SK-N-SH (cell line): ENCODE measurements around the gene SLC36A3. TPM values are rescaled to one million over a fixed set of nuclear protein-coding genes. Genes with fewer than 3 reads are reported as not detected.

Experiments
- CTCF ChIA-PET: fragments of 300-600, 350-600 bp; formaldehyde crosslinking; extraction: SDS; loops from one replicate; lab custom pipeline; 2021; lab: Yijun Ruan, JAX
- POLR2A ChIA-PET: fragments of 350-600 bp; sonication (Branson Sonifier 250); formaldehyde crosslinking; extraction: SDS; loops from one replicate; lab custom pipeline; 2020; ENCODE audit warnings: antibody characterized with exemption, inconsistent platforms; lab: Yijun Ruan, JAX
- DNase-seq: peaks from one replicate; pipeline ENCODE4 v3.0.0; 2012
- H2AFZ ChIP-seq: fragments of 200-600 bp; sonication (generic); 2 replicates; pipeline ENCODE4 v1.8.1; 2016; ENCODE audit warnings: antibody characterized with exemption, mild to moderate bottlenecking, low read depth
- H3F3A ChIP-seq: fragments of 200-600 bp; sonication (generic); replicated peaks from 2 replicates; pipeline ENCODE3; 2016; ENCODE audit warnings: antibody characterized with exemption, mild to moderate bottlenecking; ENCODE audit not compliant: insufficient read depth
- H3K27ac ChIP-seq, 2 experiments: fragments of 200-500 bp in 1 of 2; fragments of 200-600 bp in 1 of 2; sonication (Bioruptor generic) in 1 of 2; sonication (generic), shearing (Covaris generic) in 1 of 2; 2 replicates each; pipeline versions ENCODE4 v1.5.1 to v1.6.1; 2014 to 2016; ENCODE audit warnings: low read depth in 2 of 2, inconsistent platforms in 1 of 2, low read length in 1 of 2, mild to moderate bottlenecking in 1 of 2, mixed read lengths in 1 of 2
- H3K27me3 ChIP-seq: fragments of 200-600 bp; sonication (generic), shearing (Covaris generic); 2 replicates; pipeline ENCODE4 v1.6.1; 2016; ENCODE audit warnings: mixed run types; ENCODE audit not compliant: insufficient read depth
- H3K36me3 ChIP-seq, 2 experiments: fragments of 200-500 bp in 1 of 2; fragments of 200-600 bp in 1 of 2; sonication (Bioruptor generic) in 1 of 2; sonication (generic) in 1 of 2; replicated peaks in 1 of 2; 2 replicates each; pipeline versions ENCODE3 to v1.5.1; 2014 to 2016; ENCODE audit warnings: low read length in 1 of 2, mild to moderate bottlenecking in 1 of 2; ENCODE audit not compliant: insufficient read depth in 2 of 2, control insufficient read depth in 1 of 2
- H3K4me1 ChIP-seq, 2 experiments: fragments of 200-500 bp in 1 of 2; fragments of 200-600 bp in 1 of 2; sonication (Bioruptor generic) in 1 of 2; sonication (generic), shearing (Covaris generic) in 1 of 2; 2 replicates each; pipeline versions ENCODE4 v1.5.1 to v1.6.1; 2014 to 2016; ENCODE audit warnings: low read depth in 1 of 2, low read length in 1 of 2, mixed run types in 1 of 2; ENCODE audit not compliant: insufficient read depth in 2 of 2, control insufficient read depth in 1 of 2
- H3K4me2 ChIP-seq: fragments of 200-600 bp; sonication (generic), shearing (Covaris generic); 2 replicates; pipeline ENCODE4 v1.6.1; 2017; ENCODE audit warnings: mixed run types
- H3K4me3 ChIP-seq, 2 experiments: fragments of 200-500 bp in 1 of 2; fragments of 200-600 bp in 1 of 2; sonication (Bioruptor generic) in 1 of 2; sonication (generic), shearing (Covaris generic) in 1 of 2; 2 replicates each; pipeline versions ENCODE4 v1.5.1 to v1.8.1; 2014 to 2016; ENCODE audit warnings: low read depth in 2 of 2, inconsistent platforms in 1 of 2, low read length in 1 of 2, mild to moderate bottlenecking in 1 of 2, mixed read lengths in 1 of 2, moderate library complexity in 1 of 2
- H3K79me2 ChIP-seq: fragments of 200-600 bp; sonication (generic); 2 replicates; pipeline ENCODE4 v1.8.1; 2017; ENCODE audit warnings: mild to moderate bottlenecking; ENCODE audit not compliant: insufficient read depth
- H3K9ac ChIP-seq: fragments of 200-600 bp; sonication (generic); 2 replicates; pipeline ENCODE4 v1.6.1; 2017; ENCODE audit warnings: mixed run types
- H3K9me2 ChIP-seq: fragments of 200-600 bp; sonication (generic); 2 replicates; pipeline ENCODE4 v1.6.1; 2017; ENCODE audit warnings: mixed run types
- H3K9me3 ChIP-seq: fragments of 200-600 bp; sonication (generic); 2 replicates; pipeline ENCODE4 v1.6.1; 2017; ENCODE audit warnings: mixed run types, mild to moderate bottlenecking, moderate library complexity
- H4K20me1 ChIP-seq: fragments of 200-600 bp; sonication (generic); 2 replicates; pipeline ENCODE4 v1.6.1; 2017; ENCODE audit warnings: mild to moderate bottlenecking, mixed run types; ENCODE audit not compliant: insufficient read depth
- CTCF ChIP-seq: fragments of 200-600 bp; sonication (generic); IDR thresholded peaks from 2 replicates; pipeline ENCODE4 v1.6.1; 2017; ENCODE audit warnings: antibody characterized with exemption, mild to moderate bottlenecking, moderate library complexity
- EP300 ChIP-seq, 2 experiments: IDR thresholded peaks; 2 replicates each; pipeline versions ENCODE4 v1.4.0 to v1.6.1; 2012; ENCODE audit warnings: borderline replicate concordance in 1 of 2, low read depth in 1 of 2, low read length in 1 of 2
- EZH2phosphoT487 ChIP-seq: fragments of 200-600 bp; sonication (generic); IDR thresholded peaks from 2 replicates; pipeline ENCODE4 v1.6.1; 2017; ENCODE audit warnings: low read depth, mixed run types, mild to moderate bottlenecking, antibody characterized with exemption, moderate library complexity, borderline replicate concordance
- FOXM1 ChIP-seq: IDR thresholded peaks from 2 replicates; pipeline ENCODE4 v1.4.0; 2012; ENCODE audit warnings: low read depth, mild to moderate bottlenecking
- GABPA ChIP-seq: IDR thresholded peaks from 2 replicates; pipeline ENCODE4 v1.4.0; 2012; ENCODE audit warnings: low read depth, mild to moderate bottlenecking
- JUND ChIP-seq: IDR thresholded peaks from 2 replicates; pipeline ENCODE4 v1.4.0; 2012
- MAX ChIP-seq: IDR thresholded peaks from 2 replicates; pipeline ENCODE4 v1.4.0; 2012; ENCODE audit warnings: low read depth
- MEF2A ChIP-seq: IDR thresholded peaks from 2 replicates; pipeline ENCODE4 v1.4.0; 2012; ENCODE audit warnings: low read depth, borderline replicate concordance
- POLR2AphosphoS5 ChIP-seq: IDR thresholded peaks from 2 replicates; pipeline ENCODE4 v1.6.1; 2012; ENCODE audit warnings: low read depth, low read length
- RFX5 ChIP-seq: IDR thresholded peaks from 2 replicates; pipeline ENCODE4 v1.6.1; 2012; ENCODE audit warnings: mild to moderate bottlenecking, improper control_type of control experiment, low read length
- SIN3A ChIP-seq: IDR thresholded peaks from 2 replicates; pipeline ENCODE4 v1.6.1; 2012; ENCODE audit warnings: low read depth, mild to moderate bottlenecking, low read length, moderate library complexity, borderline replicate concordance
- YY1 ChIP-seq: IDR thresholded peaks from 2 replicates; pipeline ENCODE4 v1.4.0; 2012; ENCODE audit warnings: low read depth, mild to moderate bottlenecking
- WGBS: methylation state at CpG from one replicate; pipeline ENCODE4 v1.1.6; 2017; ENCODE audit warnings: low lambda C conversion rate; 5-methylcytosine and 5-hydroxymethylcytosine counted together
- polyA plus RNA-seq, 3 experiments: library from polyadenylated mRNA; depleted of rRNA; stranded (reverse); fragments of >200 nt; gene quantifications; 2 replicates each; pipeline ENCODE4 v1.2.3, GENCODE V29; 2012
- TF ChIP-seq, protein P1 (sequence below): IDR thresholded peaks from 2 replicates; pipeline ENCODE4 v1.6.1; 2012; ENCODE audit warnings: mild to moderate bottlenecking, low read depth, low read length, moderate library complexity
- TF ChIP-seq, protein P2 (sequence below): IDR thresholded peaks from 2 replicates; pipeline ENCODE4; 2012
- TF ChIP-seq, protein P3 (sequence below): fragments of 150-350 bp; IDR thresholded peaks from 2 replicates; pipeline ENCODE4 v1.6.1; 2016; ENCODE audit warnings: mild to moderate bottlenecking, low read depth, low read length

Gene SLC36A3
- polyA plus RNA-seq, 1 of the 3 experiments (the other 2 are of a cell fraction), result not detected

- H3K27me3 ChIP-seq, result no peaks in the 10 kb centered on the region
- no peaks in the 10 kb centered on the region for H3K9me2 ChIP-seq
- H3K27ac ChIP-seq, result no peak overlapping the region
- no peak for DNase-seq
- WGBS, result 96% methylated on average over 4 of the region's 4 CpGs
- no peak overlapping the region for H2AFZ ChIP-seq
- no peaks in the 10 kb centered on the region for H3F3A ChIP-seq
- H3K4me3 ChIP-seq, result no peak overlapping the region
- no peaks in the 10 kb centered on the region for H3K79me2 ChIP-seq
- no peak overlapping the region for H3K4me2 ChIP-seq
- no peaks in the 10 kb centered on the region for H4K20me1 ChIP-seq
- no peaks in the 10 kb centered on the region for H3K36me3 ChIP-seq
- POLR2A ChIA-PET, result no interaction called here
- TF ChIP-seq, protein P1, sequence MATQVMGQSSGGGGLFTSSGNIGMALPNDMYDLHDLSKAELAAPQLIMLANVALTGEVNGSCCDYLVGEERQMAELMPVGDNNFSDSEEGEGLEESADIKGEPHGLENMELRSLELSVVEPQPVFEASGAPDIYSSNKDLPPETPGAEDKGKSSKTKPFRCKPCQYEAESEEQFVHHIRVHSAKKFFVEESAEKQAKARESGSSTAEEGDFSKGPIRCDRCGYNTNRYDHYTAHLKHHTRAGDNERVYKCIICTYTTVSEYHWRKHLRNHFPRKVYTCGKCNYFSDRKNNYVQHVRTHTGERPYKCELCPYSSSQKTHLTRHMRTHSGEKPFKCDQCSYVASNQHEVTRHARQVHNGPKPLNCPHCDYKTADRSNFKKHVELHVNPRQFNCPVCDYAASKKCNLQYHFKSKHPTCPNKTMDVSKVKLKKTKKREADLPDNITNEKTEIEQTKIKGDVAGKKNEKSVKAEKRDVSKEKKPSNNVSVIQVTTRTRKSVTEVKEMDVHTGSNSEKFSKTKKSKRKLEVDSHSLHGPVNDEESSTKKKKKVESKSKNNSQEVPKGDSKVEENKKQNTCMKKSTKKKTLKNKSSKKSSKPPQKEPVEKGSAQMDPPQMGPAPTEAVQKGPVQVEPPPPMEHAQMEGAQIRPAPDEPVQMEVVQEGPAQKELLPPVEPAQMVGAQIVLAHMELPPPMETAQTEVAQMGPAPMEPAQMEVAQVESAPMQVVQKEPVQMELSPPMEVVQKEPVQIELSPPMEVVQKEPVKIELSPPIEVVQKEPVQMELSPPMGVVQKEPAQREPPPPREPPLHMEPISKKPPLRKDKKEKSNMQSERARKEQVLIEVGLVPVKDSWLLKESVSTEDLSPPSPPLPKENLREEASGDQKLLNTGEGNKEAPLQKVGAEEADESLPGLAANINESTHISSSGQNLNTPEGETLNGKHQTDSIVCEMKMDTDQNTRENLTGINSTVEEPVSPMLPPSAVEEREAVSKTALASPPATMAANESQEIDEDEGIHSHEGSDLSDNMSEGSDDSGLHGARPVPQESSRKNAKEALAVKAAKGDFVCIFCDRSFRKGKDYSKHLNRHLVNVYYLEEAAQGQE, result no peak
- TF ChIP-seq RFX5 (no peak), FOXM1 (no peak), POLR2AphosphoS5 (no peak), EZH2phosphoT487 (no peak)
- TF ChIP-seq, protein P2, sequence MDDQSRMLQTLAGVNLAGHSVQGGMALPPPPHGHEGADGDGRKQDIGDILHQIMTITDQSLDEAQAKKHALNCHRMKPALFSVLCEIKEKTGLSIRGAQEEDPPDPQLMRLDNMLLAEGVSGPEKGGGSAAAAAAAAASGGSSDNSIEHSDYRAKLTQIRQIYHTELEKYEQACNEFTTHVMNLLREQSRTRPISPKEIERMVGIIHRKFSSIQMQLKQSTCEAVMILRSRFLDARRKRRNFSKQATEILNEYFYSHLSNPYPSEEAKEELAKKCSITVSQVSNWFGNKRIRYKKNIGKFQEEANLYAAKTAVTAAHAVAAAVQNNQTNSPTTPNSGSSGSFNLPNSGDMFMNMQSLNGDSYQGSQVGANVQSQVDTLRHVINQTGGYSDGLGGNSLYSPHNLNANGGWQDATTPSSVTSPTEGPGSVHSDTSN, result no peak
- TF ChIP-seq, all 33 proteins: peak for 0
- no peaks in the 10 kb centered on the region for H3K9me3 ChIP-seq
- CTCF ChIA-PET, result interaction anchor here (1.6 kb wide), 1 partner anchor 21 kb away, joined by 4 read pairs; no protein-coding TSS in a partner anchor
- no peak overlapping the region for H3K9ac ChIP-seq
- H3K4me1 ChIP-seq, result 0 out of 4 replicates have a peak, but pooled peaks cover 0 to 4% of the 10 kb centered on the region in 2 experiments
These were observed 43.6 kb downstream of the SLC36A3 start for GRCh38 chr5:151259931-151260330.

- Histone ChIP-seq H3K27ac (no peak overlapping the region), H3K4me1 (peaks cover 0 to 2% of the 10 kb centered on the region in 2 experiments; a peak in 1 of 4 replicates), H3F3A (no peaks in the 10 kb centered on the region), H4K20me1 (no peaks in the 10 kb centered on the region), H3K4me2 (no peak overlapping the region), H3K9me2 (no peaks in the 10 kb centered on the region), H3K4me3 (no peak overlapping the region), H2AFZ (no peak overlapping the region), H3K9me3 (no peaks in the 10 kb centered on the region), H3K27me3 (no peaks in the 10 kb centered on the region), H3K36me3 (no peaks in the 10 kb centered on the region), H3K79me2 (no peaks in the 10 kb centered on the region), H3K9ac (no peak overlapping the region)
- WGBS, result 16% methylated on average over 1 of the region's 1 CpG
- ChIA-PET POLR2A (no interaction called here), CTCF (interaction anchor here (0.8 to 1.6 kb wide), 2 partner anchors 22 to 57 kb away, joined by 3 to 4 read pairs; no protein-coding TSS in a partner anchor)
- DNase-seq, result no peak
- TF ChIP-seq, protein P1, result no peak
- TF ChIP-seq CTCF (no peak), MAX (no peak), SIN3A (no peak), EP300 (IDR thresholded peaks at IDR 0.05; ENCODE audit: borderline replicate concordance in 1 of 2, low read depth in 1 of 2, low read length in 1 of 2) (no peak), GABPA (no peak), MEF2A (no peak), YY1 (no peak), JUND (no peak), RFX5 (no peak)
- TF ChIP-seq, protein P3, sequence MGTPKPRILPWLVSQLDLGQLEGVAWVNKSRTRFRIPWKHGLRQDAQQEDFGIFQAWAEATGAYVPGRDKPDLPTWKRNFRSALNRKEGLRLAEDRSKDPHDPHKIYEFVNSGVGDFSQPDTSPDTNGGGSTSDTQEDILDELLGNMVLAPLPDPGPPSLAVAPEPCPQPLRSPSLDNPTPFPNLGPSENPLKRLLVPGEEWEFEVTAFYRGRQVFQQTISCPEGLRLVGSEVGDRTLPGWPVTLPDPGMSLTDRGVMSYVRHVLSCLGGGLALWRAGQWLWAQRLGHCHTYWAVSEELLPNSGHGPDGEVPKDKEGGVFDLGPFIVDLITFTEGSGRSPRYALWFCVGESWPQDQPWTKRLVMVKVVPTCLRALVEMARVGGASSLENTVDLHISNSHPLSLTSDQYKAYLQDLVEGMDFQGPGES, result no peak
These were observed 44.8 kb downstream of the SLC36A3 start for GRCh38 chr5:151258816-151259215.
